H9 (cell line): ENCODE measurements around the gene RGS3. TPM values are rescaled to one million over a fixed set of nuclear protein-coding genes. Genes with fewer than 3 reads are reported as not detected.

Source experiments
- DNase-seq: peaks from one replicate; pipeline ENCODE4 v3.0.0-alpha.2; 2017
- H2AFZ ChIP-seq: one replicate; pipeline ENCODE4 v1.6.1; 2013; ENCODE audit warnings: mild to moderate bottlenecking, low read length, control low read depth, moderate library complexity
- H2AK5ac ChIP-seq: 2 replicates; pipeline ENCODE4 v1.6.1; 2013; ENCODE audit warnings: low read length, control low read depth, mixed read lengths; ENCODE audit not compliant: insufficient read length
- H2BK120ac ChIP-seq: one replicate; pipeline ENCODE4 v1.6.1; 2013; ENCODE audit warnings: low read depth, mild to moderate bottlenecking, low read length, control low read depth, inconsistent platforms; ENCODE audit not compliant: poor library complexity, severe bottlenecking
- H2BK12ac ChIP-seq: 2 replicates; pipeline ENCODE4 v1.6.1; 2013; ENCODE audit warnings: low read length, control low read depth, mixed read lengths, low read depth; ENCODE audit not compliant: insufficient read length
- H2BK15ac ChIP-seq: 2 replicates; pipeline ENCODE4 v1.6.1; 2013; ENCODE audit warnings: low read depth, low read length, control low read depth
- H2BK20ac ChIP-seq: one replicate; pipeline ENCODE4 v1.6.1; 2013; ENCODE audit warnings: low read depth, mild to moderate bottlenecking, low read length, control low read depth, inconsistent platforms; ENCODE audit not compliant: poor library complexity, severe bottlenecking
- H2BK5ac ChIP-seq: 2 replicates; pipeline ENCODE4 v1.6.1; 2013; ENCODE audit warnings: low read length, control low read depth, mixed read lengths; ENCODE audit not compliant: insufficient read length
- H3K14ac ChIP-seq: 2 replicates; pipeline ENCODE4 v1.6.1; 2013; ENCODE audit warnings: low read length, control low read depth; ENCODE audit not compliant: insufficient read depth
- H3K18ac ChIP-seq: 2 replicates; pipeline ENCODE4 v1.6.1; 2013; ENCODE audit warnings: low read depth, mild to moderate bottlenecking, mixed read lengths, low read length, control low read depth; ENCODE audit not compliant: insufficient read length
- H3K23ac ChIP-seq: 2 replicates; pipeline ENCODE4 v1.6.1; 2013; ENCODE audit warnings: low read length, control low read depth, mixed read lengths, low read depth; ENCODE audit not compliant: insufficient read length
- H3K23me2 ChIP-seq: 2 replicates; pipeline ENCODE4 v1.6.1; 2013; ENCODE audit warnings: low read depth, mild to moderate bottlenecking, mixed read lengths, low read length, control low read depth; ENCODE audit not compliant: insufficient read length, poor library complexity, severe bottlenecking
- H3K27ac ChIP-seq: 2 replicates; pipeline ENCODE4 v1.5.1; 2013; ENCODE audit warnings: low read length, control low read depth, mixed read lengths, low read depth; ENCODE audit not compliant: insufficient read length
- H3K27me3 ChIP-seq: 2 replicates; pipeline ENCODE4 v1.6.1; 2013; ENCODE audit warnings: low read length, control low read depth, inconsistent platforms; ENCODE audit not compliant: insufficient read depth
- H3K4ac ChIP-seq: 2 replicates; pipeline ENCODE4 v1.6.1; 2013; ENCODE audit warnings: low read depth, mild to moderate bottlenecking, control low read depth, inconsistent platforms, low read length, moderate library complexity
- H3K4me1 ChIP-seq: 2 replicates; pipeline ENCODE4 v1.6.1; 2013; ENCODE audit warnings: low read length, control low read depth, inconsistent platforms; ENCODE audit not compliant: insufficient read depth
- H3K4me2 ChIP-seq: 2 replicates; pipeline ENCODE4 v1.6.1; 2013; ENCODE audit warnings: low read length, control low read depth, mixed read lengths; ENCODE audit not compliant: insufficient read length, insufficient read depth
- H3K56ac ChIP-seq: 2 replicates; pipeline ENCODE4 v1.6.1; 2013; ENCODE audit warnings: low read depth, mild to moderate bottlenecking, mixed read lengths, low read length, control low read depth; ENCODE audit not compliant: insufficient read length
- H3K79me1 ChIP-seq: 2 replicates; pipeline ENCODE4 v1.6.1; 2013; ENCODE audit warnings: low read depth, mild to moderate bottlenecking, moderate library complexity, low read length, control low read depth, inconsistent platforms; ENCODE audit not compliant: insufficient read depth, poor library complexity, severe bottlenecking
- H3K79me2 ChIP-seq: 2 replicates; pipeline ENCODE4 v1.6.1; 2013; ENCODE audit warnings: low read length, control low read depth, inconsistent platforms; ENCODE audit not compliant: insufficient read depth
- H3K9ac ChIP-seq: 2 replicates; pipeline ENCODE4 v1.6.1; 2013; ENCODE audit warnings: low read length, control low read depth, mixed read lengths; ENCODE audit not compliant: insufficient read length; ENCODE audit errors: extremely low read depth
- H3K9me3 ChIP-seq: one replicate; pipeline ENCODE4 v1.6.1; 2013; ENCODE audit warnings: low read depth, low read length, inconsistent platforms; ENCODE audit not compliant: control insufficient read depth
- H3T11ph ChIP-seq: one replicate; pipeline ENCODE4 v1.6.1; 2013; ENCODE audit warnings: mild to moderate bottlenecking, low read length, control low read depth, inconsistent platforms
- H4K20me1 ChIP-seq: one replicate; pipeline ENCODE4 v1.6.1; 2013; ENCODE audit not compliant: control insufficient read depth, insufficient read length, insufficient read depth
- H4K5ac ChIP-seq: 2 replicates; pipeline ENCODE4 v1.6.1; 2013; ENCODE audit warnings: low read depth, mild to moderate bottlenecking, mixed read lengths, low read length, control low read depth; ENCODE audit not compliant: insufficient read length
- H4K8ac ChIP-seq: replicated peaks from 2 replicates; pipeline ENCODE4 v1.6.1; 2013; ENCODE audit warnings: low read length, control low read depth, mixed read lengths, low read depth; ENCODE audit not compliant: insufficient read length
- H4K91ac ChIP-seq: 2 replicates; pipeline ENCODE4 v1.6.1; 2013; ENCODE audit warnings: low read depth, mild to moderate bottlenecking, moderate library complexity, mixed read lengths, low read length, control low read depth; ENCODE audit not compliant: insufficient read length
- H3K27ac Mint-ChIP-seq, 3 experiments: 2 replicates in 2 of 3; 3 replicates in 1 of 3; pipeline ENCODE4 v1.8.0; 2020 to 2021; ENCODE audit warnings: mixed read lengths in 3 of 3, mild to moderate bottlenecking in 1 of 3, moderate library complexity in 1 of 3
- H3K27me3 Mint-ChIP-seq: 2 replicates; pipeline ENCODE4 v1.8.0; 2021; ENCODE audit warnings: low read depth, mild to moderate bottlenecking, moderate library complexity, mixed read lengths
- H3K36me3 Mint-ChIP-seq, 3 experiments: 2 replicates in 2 of 3; 3 replicates in 1 of 3; pipeline ENCODE4 v1.8.0; 2020 to 2021; ENCODE audit warnings: low read depth in 3 of 3, mixed read lengths in 3 of 3; ENCODE audit not compliant: insufficient read depth in 1 of 3
- H3K4me1 Mint-ChIP-seq, 2 experiments: 2 replicates each; pipeline ENCODE4 v1.8.0; 2020; ENCODE audit warnings: mixed read lengths in 2 of 2
- H3K4me3 Mint-ChIP-seq, 2 experiments: 2 replicates in 1 of 2; 3 replicates in 1 of 2; pipeline ENCODE4 v1.8.0; 2020 to 2021; ENCODE audit warnings: mild to moderate bottlenecking in 2 of 2, mixed read lengths in 2 of 2, moderate library complexity in 1 of 2
- H3K9me3 Mint-ChIP-seq, 2 experiments: 2 replicates in 1 of 2; 3 replicates in 1 of 2; pipeline ENCODE4 v1.8.0; 2020; ENCODE audit warnings: mild to moderate bottlenecking in 2 of 2, mixed read lengths in 2 of 2, moderate library complexity in 1 of 2
- CTCF ChIP-seq: fragments of 200-600 bp; sonication (generic); conservative IDR thresholded peaks from 3 replicates; pipeline ENCODE4 v1.8.0; 2021; ENCODE audit warnings: antibody characterized with exemption, mild to moderate bottlenecking
- WGBS: extraction: QIAGEN DNeasy Blood & Tissue Kit; methylation state at CpG from one replicate; pipeline ENCODE4 v1.1.7; 2013; ENCODE audit warnings: missing lambda C conversion rate, low lambda C conversion rate, mixed read lengths; ENCODE audit not compliant: insufficient read length; ENCODE audit errors: extremely low coverage; 5-methylcytosine and 5-hydroxymethylcytosine counted together
- total RNA-seq: library from RNA; stranded (reverse); gene quantifications from 2 replicates; pipeline ENCODE4 v1.2.1, GENCODE V29; 2021

RGS3 gene
- total RNA-seq, 1 experiment from 2014 or later, result 13.9 TPM

- Mint-ChIP-seq H3K4me1 (peaks cover 19 to 30% of the 10 kb centered on the region in 2 experiments), H3K27ac (no peak overlapping the region), H3K4me3 (no peak overlapping the region), H3K36me3 (no peaks in the 10 kb centered on the region), H3K9me3 (no peaks in the 10 kb centered on the region), H3K27me3 (peaks cover 1% of the 10 kb centered on the region; the same call in 1 of the 2 replicates)
- Histone ChIP-seq H4K20me1 (peaks cover 3% of the 10 kb centered on the region), H3K4me1 (peaks cover 4% of the 10 kb centered on the region; the same call in 1 of the 2 replicates), H3K79me2 (no peaks in the 10 kb centered on the region), H3K4me2 (no peak overlapping the region), H3K56ac (no peak overlapping the region), H3K23ac (no peak overlapping the region), H3K27me3 (no peaks in the 10 kb centered on the region), H3K9ac (no peak overlapping the region), H4K91ac (no peak overlapping the region), H2AFZ (no peak overlapping the region), H2BK12ac (no peak overlapping the region), H3T11ph (no peak overlapping the region), H2BK15ac (no peak overlapping the region), H4K8ac (no peak overlapping the region), H3K9me3 (no peaks in the 10 kb centered on the region), H2BK120ac (no peak overlapping the region), H3K14ac (no peak overlapping the region), H3K18ac (no peak overlapping the region), H4K5ac (no peak overlapping the region), H2AK5ac (no peak overlapping the region), H3K23me2 (no peaks in the 10 kb centered on the region), H2BK5ac (no peak overlapping the region), H3K27ac (no peak overlapping the region), H2BK20ac (no peak overlapping the region), H3K4ac (no peak overlapping the region), H3K79me1 (no peaks in the 10 kb centered on the region)
- no peak for TF ChIP-seq CTCF
- no CpG with 5 or more reads among the region's 4 CpGs for WGBS
- DNase-seq, result no peak
These were observed 165.1 kb downstream of the RGS3 start for GRCh38 chr9:113628621-113629020.
